ENCODE results near the gene ZBTB32.
A peak's percentile ranks its signal among the peaks of the same experiment; 100 is the strongest.

DNA sequence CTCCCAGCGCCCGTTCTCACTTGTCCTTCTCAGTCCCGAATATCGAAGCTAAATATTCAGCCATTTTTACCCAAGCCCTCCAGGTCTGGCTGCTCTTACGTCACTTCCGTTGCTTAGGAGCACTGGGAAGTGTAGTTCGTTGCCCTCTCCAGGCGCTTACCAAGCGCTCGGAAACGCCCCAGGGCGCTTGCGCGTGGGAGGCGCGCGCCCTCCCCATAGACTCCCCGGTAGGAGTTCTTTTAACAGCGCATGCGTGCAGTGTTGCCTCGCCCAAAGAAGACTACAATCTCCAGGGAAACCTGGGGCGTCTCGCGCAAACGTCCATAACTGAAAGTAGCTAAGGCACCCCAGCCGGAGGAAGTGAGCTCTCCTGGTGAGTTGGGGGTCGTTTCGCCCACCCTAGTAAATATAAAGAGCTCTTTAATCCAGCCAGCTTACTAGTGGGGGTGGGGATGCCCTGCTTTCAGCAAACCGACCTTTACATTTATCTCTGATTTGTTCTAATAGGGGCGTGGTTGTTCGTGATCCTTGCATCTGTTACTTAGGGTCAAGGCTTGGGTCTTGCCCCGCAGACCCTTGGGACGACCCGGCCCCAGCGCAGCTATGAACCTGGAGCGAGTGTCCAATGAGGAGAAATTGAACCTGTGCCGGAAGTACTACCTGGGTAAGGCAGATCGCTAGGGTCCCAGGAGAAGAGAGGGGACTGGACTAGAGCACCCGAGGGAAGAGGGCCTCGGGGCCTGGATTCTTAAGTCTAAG is 41.1 kb downstream of the ZBTB32 start, which contains the start of the genes PSENEN and U2AF1L4:
- TF ChIP-seq PHF8 (IDR thresholded peaks at IDR 0.05; ENCODE audit: borderline replicate concordance, low read depth): no peak; the same call in 1 of the 2 replicates
- TF ChIP-seq, protein P1, sequence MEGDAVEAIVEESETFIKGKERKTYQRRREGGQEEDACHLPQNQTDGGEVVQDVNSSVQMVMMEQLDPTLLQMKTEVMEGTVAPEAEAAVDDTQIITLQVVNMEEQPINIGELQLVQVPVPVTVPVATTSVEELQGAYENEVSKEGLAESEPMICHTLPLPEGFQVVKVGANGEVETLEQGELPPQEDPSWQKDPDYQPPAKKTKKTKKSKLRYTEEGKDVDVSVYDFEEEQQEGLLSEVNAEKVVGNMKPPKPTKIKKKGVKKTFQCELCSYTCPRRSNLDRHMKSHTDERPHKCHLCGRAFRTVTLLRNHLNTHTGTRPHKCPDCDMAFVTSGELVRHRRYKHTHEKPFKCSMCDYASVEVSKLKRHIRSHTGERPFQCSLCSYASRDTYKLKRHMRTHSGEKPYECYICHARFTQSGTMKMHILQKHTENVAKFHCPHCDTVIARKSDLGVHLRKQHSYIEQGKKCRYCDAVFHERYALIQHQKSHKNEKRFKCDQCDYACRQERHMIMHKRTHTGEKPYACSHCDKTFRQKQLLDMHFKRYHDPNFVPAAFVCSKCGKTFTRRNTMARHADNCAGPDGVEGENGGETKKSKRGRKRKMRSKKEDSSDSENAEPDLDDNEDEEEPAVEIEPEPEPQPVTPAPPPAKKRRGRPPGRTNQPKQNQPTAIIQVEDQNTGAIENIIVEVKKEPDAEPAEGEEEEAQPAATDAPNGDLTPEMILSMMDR (IDR thresholded peaks at IDR 0.05): no peak
- TF ChIP-seq JUN (IDR thresholded peaks at IDR 0.05): peak; percentile 68 to 78; a peak in 3 of 5 replicates
- peak in 1 of 2 experiments; percentile 64; a peak in 1 of 4 replicates for TF ChIP-seq CEBPB (IDR thresholded peaks at IDR 0.05)
